Smooth muscle cell of the pulmonary artery (primary cell): ENCODE data around the gene MPHOSPH8. TPM values are rescaled to one million over a fixed set of nuclear protein-coding genes. Genes with fewer than 3 reads are reported as not detected.

Source experiments
- total RNA-seq: library from RNA; depleted of rRNA; stranded (reverse); fragments of >200 nt; gene quantifications from 2 replicates; pipeline ENCODE4 v1.2.3, GENCODE V29; 2014

Gene MPHOSPH8
- 19.6 and 23.2 TPM in 2 replicates for total RNA-seq

GRCh38 chr13:19633479-19634255 lies at the start of gene MPHOSPH8:
TSS of gene MPHOSPH8 (plus strand) at chr13:19633659. CDS start at chr13:19633749, 90 bp downstream.

Other genes with a start within 250 kb of the MPHOSPH8 start
- not detected in 2 replicates for gene TPTE2, start 72.1 kb upstream of the MPHOSPH8 start, total RNA-seq
- 37.0 and 41.7 TPM in 2 replicates for gene PSPC1, start 149.3 kb downstream of the MPHOSPH8 start, total RNA-seq
- 9.6 and 10.4 TPM in 2 replicates for gene ZMYM5, start 230.0 kb downstream of the MPHOSPH8 start, total RNA-seq